HEK293 (cell line): ENCODE measurements around the gene RACGAP1.
A peak's percentile ranks its signal among the peaks of the same experiment; 100 is the strongest.

Source experiments
- FEZF1 ChIP-seq: fragments of 450-650 bp; formaldehyde crosslinking; IDR thresholded peaks from 2 replicates; pipeline ENCODE4 v1.5.1; 2016; ENCODE audit warnings: missing biosample characterization, missing genetic modification characterization
- KLF7 ChIP-seq: fragments of 450-650 bp; formaldehyde crosslinking; IDR thresholded peaks from 2 replicates; pipeline ENCODE4 v1.5.1; 2016; ENCODE audit warnings: missing biosample characterization, missing genetic modification characterization, borderline replicate concordance
- OVOL3 ChIP-seq: fragments of 450-650 bp; formaldehyde crosslinking; IDR thresholded peaks from 2 replicates; pipeline ENCODE4 v1.5.1; 2016; ENCODE audit warnings: missing biosample characterization, missing genetic modification characterization
- REPIN1 ChIP-seq: fragments of 450-650 bp; formaldehyde crosslinking; IDR thresholded peaks from 2 replicates; pipeline ENCODE4 v1.5.1; 2017; ENCODE audit warnings: missing biosample characterization, missing genetic modification characterization, low read depth
- SETDB1 ChIP-seq: IDR thresholded peaks from one replicate; pipeline ENCODE4 v1.6.1; 2017; ENCODE audit warnings: mild to moderate bottlenecking, low read length, moderate library complexity, mixed read lengths; ENCODE audit not compliant: insufficient read length
- ZBTB1 ChIP-seq: fragments of 450-650 bp; formaldehyde crosslinking; IDR thresholded peaks from 2 replicates; pipeline ENCODE4 v1.5.1; 2016; ENCODE audit warnings: missing biosample characterization, missing genetic modification characterization
- ZBTB21 ChIP-seq: fragments of 450-650 bp; formaldehyde crosslinking; IDR thresholded peaks from 2 replicates; pipeline ENCODE4 v1.5.1; 2017; ENCODE audit warnings: missing biosample characterization, missing genetic modification characterization
- ZEB2 ChIP-seq: fragments of 450-650 bp; formaldehyde crosslinking; IDR thresholded peaks from 2 replicates; pipeline ENCODE4 v1.5.1; 2016; ENCODE audit warnings: missing biosample characterization, missing genetic modification characterization
- ZNF10 ChIP-seq: fragments of 450-650 bp; formaldehyde crosslinking; IDR thresholded peaks from 2 replicates; pipeline ENCODE4 v1.5.1; 2017; ENCODE audit warnings: missing biosample characterization, missing genetic modification characterization
- ZNF114 ChIP-seq: fragments of 450-650 bp; formaldehyde crosslinking; IDR thresholded peaks from 2 replicates; pipeline ENCODE4 v1.5.0; 2017; ENCODE audit warnings: missing biosample characterization, missing genetic modification characterization
- ZNF146 ChIP-seq: fragments of 450-650 bp; formaldehyde crosslinking; IDR thresholded peaks from 2 replicates; pipeline ENCODE4 v1.5.1; 2016; ENCODE audit warnings: missing biosample characterization, missing genetic modification characterization
- ZNF155 ChIP-seq: fragments of 450-650 bp; formaldehyde crosslinking; IDR thresholded peaks from 2 replicates; pipeline ENCODE4 v1.5.1; 2016; ENCODE audit warnings: missing biosample characterization, missing genetic modification characterization
- ZNF341 ChIP-seq: fragments of 450-650 bp; formaldehyde crosslinking; IDR thresholded peaks from 2 replicates; pipeline ENCODE4; 2016; ENCODE audit warnings: low read depth, missing biosample characterization, missing genetic modification characterization
- ZNF473 ChIP-seq: fragments of 450-650 bp; formaldehyde crosslinking; IDR thresholded peaks from 2 replicates; pipeline ENCODE4 v1.5.1; 2017; ENCODE audit warnings: missing biosample characterization, missing genetic modification characterization
- ZNF560 ChIP-seq: fragments of 450-650 bp; formaldehyde crosslinking; IDR thresholded peaks from 2 replicates; pipeline ENCODE4 v1.5.1; 2017; ENCODE audit warnings: missing biosample characterization, missing genetic modification characterization, borderline replicate concordance
- ZNF626 ChIP-seq: fragments of 450-650 bp; sonication (Bioruptor Pico); formaldehyde crosslinking; IDR thresholded peaks from 2 replicates; pipeline ENCODE4 v1.5.1; 2018; ENCODE audit warnings: missing biosample characterization, missing genetic modification characterization, inconsistent platforms
- ZNF677 ChIP-seq: fragments of 450-650 bp; IDR thresholded peaks from 2 replicates; pipeline ENCODE4 v1.5.0; 2018; ENCODE audit warnings: missing biosample characterization, mild to moderate bottlenecking, missing genetic modification characterization, moderate library complexity
- ZNF747 ChIP-seq: fragments of 450-650 bp; formaldehyde crosslinking; IDR thresholded peaks from 2 replicates; pipeline ENCODE4 v1.5.1; 2016; ENCODE audit warnings: missing biosample characterization, missing genetic modification characterization
- ZNF76 ChIP-seq: fragments of 450-650 bp; formaldehyde crosslinking; IDR thresholded peaks from 2 replicates; pipeline ENCODE4; 2016; ENCODE audit warnings: low read depth, missing biosample characterization, missing genetic modification characterization, borderline replicate concordance
- ZNF830 ChIP-seq: fragments of 450-650 bp; IDR thresholded peaks from 2 replicates; pipeline ENCODE4 v1.5.0; 2018; ENCODE audit warnings: missing biosample characterization, missing genetic modification characterization, low read depth, mild to moderate bottlenecking, moderate library complexity
- TF ChIP-seq, protein P1 (sequence below): fragments of 450-650 bp; formaldehyde crosslinking; IDR thresholded peaks from 2 replicates; pipeline ENCODE4 v1.5.1; 2016; ENCODE audit warnings: missing biosample characterization, missing genetic modification characterization, borderline replicate concordance
- TF ChIP-seq, protein P2 (sequence below): fragments of 450-650 bp; formaldehyde crosslinking; conservative IDR thresholded peaks from 2 replicates; pipeline ENCODE4 v1.5.1; 2016; ENCODE audit warnings: low read depth, missing biosample characterization, missing genetic modification characterization
- TF ChIP-seq, protein P3 (sequence below): fragments of 450-650 bp; formaldehyde crosslinking; IDR thresholded peaks from 2 replicates; pipeline ENCODE4 v1.5.1; 2016; ENCODE audit warnings: missing biosample characterization, missing genetic modification characterization, borderline replicate concordance
- TF ChIP-seq, protein P4 (sequence below): fragments of 450-650 bp; formaldehyde crosslinking; IDR thresholded peaks from 2 replicates; pipeline ENCODE4 v1.5.1; 2016; ENCODE audit warnings: missing biosample characterization, missing genetic modification characterization
- TF ChIP-seq, protein P5 (sequence below): fragments of 450-650 bp; formaldehyde crosslinking; IDR thresholded peaks from 2 replicates; pipeline ENCODE4 v1.5.1; 2016; ENCODE audit warnings: missing biosample characterization, missing genetic modification characterization
- TF ChIP-seq, protein P6 (sequence below): fragments of 450-650 bp; formaldehyde crosslinking; IDR thresholded peaks from 2 replicates; pipeline ENCODE4 v1.5.1; 2016; ENCODE audit warnings: missing biosample characterization, missing genetic modification characterization

The RACGAP1 gene

DNA sequence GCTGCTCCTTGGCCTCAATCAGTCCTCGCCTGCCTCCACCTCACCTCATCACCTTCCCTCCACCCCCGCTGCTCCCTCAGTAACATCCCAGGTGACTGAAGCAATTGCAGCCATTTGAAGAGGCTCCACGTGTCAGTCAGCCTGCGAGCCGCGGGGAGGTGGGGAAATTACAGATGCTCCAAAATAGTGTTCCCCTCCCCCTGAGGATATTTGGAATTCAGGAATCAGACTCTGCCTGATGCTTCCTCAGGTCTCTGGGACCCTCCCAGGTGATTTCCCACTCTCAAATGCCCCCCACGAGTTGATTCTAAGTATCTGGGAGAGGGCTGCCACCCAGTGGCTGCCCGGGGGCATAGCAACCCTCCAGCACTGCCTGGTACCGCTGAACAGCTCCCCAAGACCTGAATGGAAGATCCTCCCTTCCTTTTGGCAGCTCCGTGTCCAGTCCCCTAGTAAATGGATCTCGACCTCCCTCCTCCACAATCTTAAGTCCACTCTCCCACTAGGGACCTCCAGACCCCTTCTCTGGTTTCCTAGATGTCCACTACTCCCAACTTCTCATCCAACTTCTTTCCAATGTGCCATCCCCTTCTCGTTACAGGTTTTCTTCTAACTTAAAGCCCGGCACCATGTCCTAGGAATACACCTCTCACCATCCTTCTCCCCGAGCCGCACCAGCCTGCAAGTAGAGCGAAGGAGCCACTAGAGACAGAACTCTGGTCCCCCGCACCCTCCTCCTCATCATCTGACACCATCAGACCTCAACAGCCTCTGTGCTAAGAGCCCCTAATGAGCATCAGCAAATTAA lies 30.7 kb upstream of the RACGAP1 start (continued):
- TF ChIP-seq, protein P1, sequence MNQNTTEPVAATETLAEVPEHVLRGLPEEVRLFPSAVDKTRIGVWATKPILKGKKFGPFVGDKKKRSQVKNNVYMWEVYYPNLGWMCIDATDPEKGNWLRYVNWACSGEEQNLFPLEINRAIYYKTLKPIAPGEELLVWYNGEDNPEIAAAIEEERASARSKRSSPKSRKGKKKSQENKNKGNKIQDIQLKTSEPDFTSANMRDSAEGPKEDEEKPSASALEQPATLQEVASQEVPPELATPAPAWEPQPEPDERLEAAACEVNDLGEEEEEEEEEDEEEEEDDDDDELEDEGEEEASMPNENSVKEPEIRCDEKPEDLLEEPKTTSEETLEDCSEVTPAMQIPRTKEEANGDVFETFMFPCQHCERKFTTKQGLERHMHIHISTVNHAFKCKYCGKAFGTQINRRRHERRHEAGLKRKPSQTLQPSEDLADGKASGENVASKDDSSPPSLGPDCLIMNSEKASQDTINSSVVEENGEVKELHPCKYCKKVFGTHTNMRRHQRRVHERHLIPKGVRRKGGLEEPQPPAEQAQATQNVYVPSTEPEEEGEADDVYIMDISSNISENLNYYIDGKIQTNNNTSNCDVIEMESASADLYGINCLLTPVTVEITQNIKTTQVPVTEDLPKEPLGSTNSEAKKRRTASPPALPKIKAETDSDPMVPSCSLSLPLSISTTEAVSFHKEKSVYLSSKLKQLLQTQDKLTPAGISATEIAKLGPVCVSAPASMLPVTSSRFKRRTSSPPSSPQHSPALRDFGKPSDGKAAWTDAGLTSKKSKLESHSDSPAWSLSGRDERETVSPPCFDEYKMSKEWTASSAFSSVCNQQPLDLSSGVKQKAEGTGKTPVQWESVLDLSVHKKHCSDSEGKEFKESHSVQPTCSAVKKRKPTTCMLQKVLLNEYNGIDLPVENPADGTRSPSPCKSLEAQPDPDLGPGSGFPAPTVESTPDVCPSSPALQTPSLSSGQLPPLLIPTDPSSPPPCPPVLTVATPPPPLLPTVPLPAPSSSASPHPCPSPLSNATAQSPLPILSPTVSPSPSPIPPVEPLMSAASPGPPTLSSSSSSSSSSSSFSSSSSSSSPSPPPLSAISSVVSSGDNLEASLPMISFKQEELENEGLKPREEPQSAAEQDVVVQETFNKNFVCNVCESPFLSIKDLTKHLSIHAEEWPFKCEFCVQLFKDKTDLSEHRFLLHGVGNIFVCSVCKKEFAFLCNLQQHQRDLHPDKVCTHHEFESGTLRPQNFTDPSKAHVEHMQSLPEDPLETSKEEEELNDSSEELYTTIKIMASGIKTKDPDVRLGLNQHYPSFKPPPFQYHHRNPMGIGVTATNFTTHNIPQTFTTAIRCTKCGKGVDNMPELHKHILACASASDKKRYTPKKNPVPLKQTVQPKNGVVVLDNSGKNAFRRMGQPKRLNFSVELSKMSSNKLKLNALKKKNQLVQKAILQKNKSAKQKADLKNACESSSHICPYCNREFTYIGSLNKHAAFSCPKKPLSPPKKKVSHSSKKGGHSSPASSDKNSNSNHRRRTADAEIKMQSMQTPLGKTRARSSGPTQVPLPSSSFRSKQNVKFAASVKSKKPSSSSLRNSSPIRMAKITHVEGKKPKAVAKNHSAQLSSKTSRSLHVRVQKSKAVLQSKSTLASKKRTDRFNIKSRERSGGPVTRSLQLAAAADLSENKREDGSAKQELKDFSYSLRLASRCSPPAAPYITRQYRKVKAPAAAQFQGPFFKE (tag by site-specific recombination), result no peak
- no peak for TF ChIP-seq ZNF473 (tag by site-specific recombination)
- TF ChIP-seq ZBTB1 (tag by site-specific recombination), result no peak
- no peak for TF ChIP-seq KLF7 (tag by site-specific recombination)
- TF ChIP-seq REPIN1 (tag by site-specific recombination), result no peak
- TF ChIP-seq ZNF341, result peak; percentile 61
- TF ChIP-seq OVOL3 (tag by site-specific recombination), result no peak
- no peak for TF ChIP-seq ZNF560
- TF ChIP-seq, protein P2, sequence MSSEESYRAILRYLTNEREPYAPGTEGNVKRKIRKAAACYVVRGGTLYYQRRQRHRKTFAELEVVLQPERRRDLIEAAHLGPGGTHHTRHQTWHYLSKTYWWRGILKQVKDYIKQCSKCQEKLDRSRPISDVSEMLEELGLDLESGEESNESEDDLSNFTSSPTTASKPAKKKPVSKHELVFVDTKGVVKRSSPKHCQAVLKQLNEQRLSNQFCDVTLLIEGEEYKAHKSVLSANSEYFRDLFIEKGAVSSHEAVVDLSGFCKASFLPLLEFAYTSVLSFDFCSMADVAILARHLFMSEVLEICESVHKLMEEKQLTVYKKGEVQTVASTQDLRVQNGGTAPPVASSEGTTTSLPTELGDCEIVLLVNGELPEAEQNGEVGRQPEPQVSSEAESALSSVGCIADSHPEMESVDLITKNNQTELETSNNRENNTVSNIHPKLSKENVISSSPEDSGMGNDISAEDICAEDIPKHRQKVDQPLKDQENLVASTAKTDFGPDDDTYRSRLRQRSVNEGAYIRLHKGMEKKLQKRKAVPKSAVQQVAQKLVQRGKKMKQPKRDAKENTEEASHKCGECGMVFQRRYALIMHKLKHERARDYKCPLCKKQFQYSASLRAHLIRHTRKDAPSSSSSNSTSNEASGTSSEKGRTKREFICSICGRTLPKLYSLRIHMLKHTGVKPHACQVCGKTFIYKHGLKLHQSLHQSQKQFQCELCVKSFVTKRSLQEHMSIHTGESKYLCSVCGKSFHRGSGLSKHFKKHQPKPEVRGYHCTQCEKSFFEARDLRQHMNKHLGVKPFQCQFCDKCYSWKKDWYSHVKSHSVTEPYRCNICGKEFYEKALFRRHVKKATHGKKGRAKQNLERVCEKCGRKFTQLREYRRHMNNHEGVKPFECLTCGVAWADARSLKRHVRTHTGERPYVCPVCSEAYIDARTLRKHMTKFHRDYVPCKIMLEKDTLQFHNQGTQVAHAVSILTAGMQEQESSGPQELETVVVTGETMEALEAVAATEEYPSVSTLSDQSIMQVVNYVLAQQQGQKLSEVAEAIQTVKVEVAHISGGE (tag by site-specific recombination), result no peak; the same call in 1 of the 2 replicates
- no peak for TF ChIP-seq ZBTB21 (tag by site-specific recombination)
- no peak for TF ChIP-seq ZNF747 (tag by site-specific recombination)
- no peak; the same call in 1 of the 2 replicates for TF ChIP-seq ZNF146 (tag by site-specific recombination)
- no peak for TF ChIP-seq ZNF155 (tag by site-specific recombination)
- TF ChIP-seq, protein P3, sequence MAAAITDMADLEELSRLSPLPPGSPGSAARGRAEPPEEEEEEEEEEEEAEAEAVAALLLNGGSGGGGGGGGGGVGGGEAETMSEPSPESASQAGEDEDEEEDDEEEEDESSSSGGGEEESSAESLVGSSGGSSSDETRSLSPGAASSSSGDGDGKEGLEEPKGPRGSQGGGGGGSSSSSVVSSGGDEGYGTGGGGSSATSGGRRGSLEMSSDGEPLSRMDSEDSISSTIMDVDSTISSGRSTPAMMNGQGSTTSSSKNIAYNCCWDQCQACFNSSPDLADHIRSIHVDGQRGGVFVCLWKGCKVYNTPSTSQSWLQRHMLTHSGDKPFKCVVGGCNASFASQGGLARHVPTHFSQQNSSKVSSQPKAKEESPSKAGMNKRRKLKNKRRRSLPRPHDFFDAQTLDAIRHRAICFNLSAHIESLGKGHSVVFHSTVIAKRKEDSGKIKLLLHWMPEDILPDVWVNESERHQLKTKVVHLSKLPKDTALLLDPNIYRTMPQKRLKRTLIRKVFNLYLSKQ (tag by site-specific recombination), result no peak
- TF ChIP-seq ZNF76 (tag by site-specific recombination), result no peak; the same call in 1 of the 2 replicates
- TF ChIP-seq FEZF1, result no peak
- TF ChIP-seq, protein P4, sequence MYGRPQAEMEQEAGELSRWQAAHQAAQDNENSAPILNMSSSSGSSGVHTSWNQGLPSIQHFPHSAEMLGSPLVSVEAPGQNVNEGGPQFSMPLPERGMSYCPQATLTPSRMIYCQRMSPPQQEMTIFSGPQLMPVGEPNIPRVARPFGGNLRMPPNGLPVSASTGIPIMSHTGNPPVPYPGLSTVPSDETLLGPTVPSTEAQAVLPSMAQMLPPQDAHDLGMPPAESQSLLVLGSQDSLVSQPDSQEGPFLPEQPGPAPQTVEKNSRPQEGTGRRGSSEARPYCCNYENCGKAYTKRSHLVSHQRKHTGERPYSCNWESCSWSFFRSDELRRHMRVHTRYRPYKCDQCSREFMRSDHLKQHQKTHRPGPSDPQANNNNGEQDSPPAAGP (tag by site-specific recombination), result peak; percentile 23; the same call in 1 of the 2 replicates
- TF ChIP-seq ZNF114, result no peak
- TF ChIP-seq ZNF677 (tag by site-specific recombination), result no peak
- TF ChIP-seq SETDB1, result no peak
- TF ChIP-seq, protein P5, sequence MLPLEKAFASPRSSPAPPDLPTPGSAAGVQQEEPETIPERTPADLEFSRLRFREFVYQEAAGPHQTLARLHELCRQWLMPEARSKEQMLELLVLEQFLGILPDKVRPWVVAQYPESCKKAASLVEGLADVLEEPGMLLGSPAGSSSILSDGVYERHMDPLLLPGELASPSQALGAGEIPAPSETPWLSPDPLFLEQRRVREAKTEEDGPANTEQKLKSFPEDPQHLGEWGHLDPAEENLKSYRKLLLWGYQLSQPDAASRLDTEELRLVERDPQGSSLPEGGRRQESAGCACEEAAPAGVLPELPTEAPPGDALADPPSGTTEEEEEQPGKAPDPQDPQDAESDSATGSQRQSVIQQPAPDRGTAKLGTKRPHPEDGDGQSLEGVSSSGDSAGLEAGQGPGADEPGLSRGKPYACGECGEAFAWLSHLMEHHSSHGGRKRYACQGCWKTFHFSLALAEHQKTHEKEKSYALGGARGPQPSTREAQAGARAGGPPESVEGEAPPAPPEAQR, result no peak
- no peak for TF ChIP-seq ZNF626 (tag by site-specific recombination)
- TF ChIP-seq ZNF10 (tag by site-specific recombination), result no peak
- no peak for TF ChIP-seq ZNF830 (tag by site-specific recombination)
- TF ChIP-seq, protein P6, sequence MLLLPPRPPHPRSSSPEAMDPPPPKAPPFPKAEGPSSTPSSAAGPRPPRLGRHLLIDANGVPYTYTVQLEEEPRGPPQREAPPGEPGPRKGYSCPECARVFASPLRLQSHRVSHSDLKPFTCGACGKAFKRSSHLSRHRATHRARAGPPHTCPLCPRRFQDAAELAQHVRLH (tag by site-specific recombination), result no peak
- TF ChIP-seq ZEB2 (tag by site-specific recombination), result peak; percentile 74
